Measurements from ENCODE around the gene LSM7.

Gene LSM7

GRCh38 chr19:2344381-2344870, 16.0 kb upstream of the LSM7 start:
- CTCF ChIA-PET: no interaction called here
- no peak for DNase-seq (ENCODE audit: extremely low spot score)
- POLR2A ChIA-PET: no interaction called here

GRCh38 chr19:2343289-2343982, 15.1 kb upstream of the LSM7 start:
- no peak for TF ChIP-seq TARDBP (IDR thresholded peaks at IDR 0.05)
- TF ChIP-seq CTBP1 (IDR thresholded peaks at IDR 0.05; ENCODE audit: borderline replicate concordance): no peak
- TF ChIP-seq BHLHE40 (IDR thresholded peaks at IDR 0.05; ENCODE audit: borderline replicate concordance): no peak
- TF ChIP-seq FOXK2 (IDR thresholded peaks at IDR 0.05): no peak
- TF ChIP-seq ELF4 (IDR thresholded peaks at IDR 0.05): no peak
- TF ChIP-seq HDGF (IDR thresholded peaks at IDR 0.05; ENCODE audit: borderline replicate concordance): no peak
- no peak for TF ChIP-seq SUZ12 (IDR thresholded peaks at IDR 0.05)
- no peak for TF ChIP-seq FOXM1 (IDR thresholded peaks at IDR 0.05; ENCODE audit: borderline replicate concordance)
- no peak for TF ChIP-seq SP1 (IDR thresholded peaks at IDR 0.05)
- no peak for TF ChIP-seq ZNF384 (IDR thresholded peaks at IDR 0.05)
- no peak for TF ChIP-seq FOXA1 (IDR thresholded peaks at IDR 0.05)
- no peak for TF ChIP-seq PKNOX1 (IDR thresholded peaks at IDR 0.05)
- no peak for TF ChIP-seq NFRKB (IDR thresholded peaks at IDR 0.05)
- TF ChIP-seq LEF1 (IDR thresholded peaks at IDR 0.05; ENCODE audit: borderline replicate concordance): no peak
- ChIA-PET POLR2A (no interaction called here), CTCF (no interaction called here)
- no peak for DNase-seq (ENCODE audit: extremely low spot score)

More at GRCh38 chr19:2344381-2344870, 16.0 kb upstream of the LSM7 start:
- TF ChIP-seq FOXK2 (IDR thresholded peaks at IDR 0.05) (no peak), NFRKB (IDR thresholded peaks at IDR 0.05) (no peak), ELF4 (IDR thresholded peaks at IDR 0.05) (no peak), TARDBP (IDR thresholded peaks at IDR 0.05) (no peak), ARNT (IDR thresholded peaks at IDR 0.05) (no peak), FOXM1 (IDR thresholded peaks at IDR 0.05; ENCODE audit: borderline replicate concordance) (no peak), SP1 (IDR thresholded peaks at IDR 0.05) (no peak), FOXA1 (IDR thresholded peaks at IDR 0.05) (no peak), HDGF (IDR thresholded peaks at IDR 0.05; ENCODE audit: borderline replicate concordance) (no peak), PKNOX1 (IDR thresholded peaks at IDR 0.05) (no peak)

- TF ChIP-seq FOXA1 (IDR thresholded peaks at IDR 0.05) (no peak), FOXK2 (IDR thresholded peaks at IDR 0.05) (no peak), PKNOX1 (IDR thresholded peaks at IDR 0.05) (no peak), BHLHE40 (IDR thresholded peaks at IDR 0.05; ENCODE audit: borderline replicate concordance) (no peak), L3MBTL2 (conservative IDR thresholded peaks at IDR 0.05) (no peak), FOXM1 (IDR thresholded peaks at IDR 0.05; ENCODE audit: borderline replicate concordance) (no peak), HDGF (IDR thresholded peaks at IDR 0.05; ENCODE audit: borderline replicate concordance) (no peak), NFRKB (IDR thresholded peaks at IDR 0.05) (no peak), LEF1 (IDR thresholded peaks at IDR 0.05; ENCODE audit: borderline replicate concordance) (no peak), CTBP1 (IDR thresholded peaks at IDR 0.05; ENCODE audit: borderline replicate concordance) (no peak), TARDBP (IDR thresholded peaks at IDR 0.05) (no peak), ELF4 (IDR thresholded peaks at IDR 0.05) (no peak)
- ChIA-PET CTCF (no interaction called here), POLR2A (no interaction called here)
- DNase-seq (ENCODE audit: extremely low spot score): no peak
Measured at GRCh38 chr19:2342656-2343288, 14.4 kb upstream of the LSM7 start.

GRCh38 chr19:2341982-2342381, 13.6 kb upstream of the LSM7 start:
- CTCF ChIA-PET: no interaction called here

GRCh38 chr19:2341244-2341751, 12.9 kb upstream of the LSM7 start:
- ChIA-PET CTCF (no interaction called here), POLR2A (no interaction called here)
- DNase-seq (ENCODE audit: extremely low spot score): no peak
- no peak for TF ChIP-seq ELF4 (IDR thresholded peaks at IDR 0.05)
- TF ChIP-seq HDGF (IDR thresholded peaks at IDR 0.05; ENCODE audit: borderline replicate concordance): no peak
- TF ChIP-seq TARDBP (IDR thresholded peaks at IDR 0.05): no peak
- no peak for TF ChIP-seq ARNT (IDR thresholded peaks at IDR 0.05)
- TF ChIP-seq NFRKB (IDR thresholded peaks at IDR 0.05): no peak
- no peak for TF ChIP-seq SP1 (IDR thresholded peaks at IDR 0.05)
- no peak for TF ChIP-seq ZNF384 (IDR thresholded peaks at IDR 0.05)
- TF ChIP-seq SUZ12 (IDR thresholded peaks at IDR 0.05): no peak
- TF ChIP-seq FOXM1 (IDR thresholded peaks at IDR 0.05; ENCODE audit: borderline replicate concordance): no peak
- no peak for TF ChIP-seq BHLHE40 (IDR thresholded peaks at IDR 0.05; ENCODE audit: borderline replicate concordance)
- no peak for TF ChIP-seq FOXK2 (IDR thresholded peaks at IDR 0.05)
- no peak for TF ChIP-seq L3MBTL2 (conservative IDR thresholded peaks at IDR 0.05)
- TF ChIP-seq PKNOX1 (IDR thresholded peaks at IDR 0.05): no peak
- TF ChIP-seq CTBP1 (IDR thresholded peaks at IDR 0.05; ENCODE audit: borderline replicate concordance): no peak
- no peak for TF ChIP-seq LEF1 (IDR thresholded peaks at IDR 0.05; ENCODE audit: borderline replicate concordance)
- no peak for TF ChIP-seq FOXA1 (IDR thresholded peaks at IDR 0.05)

More at GRCh38 chr19:2341982-2342381, 13.6 kb upstream of the LSM7 start:
- DNase-seq (ENCODE audit: extremely low spot score): no peak
- POLR2A ChIA-PET: no interaction called here
- TF ChIP-seq SP1 (IDR thresholded peaks at IDR 0.05): no peak

All from HEK293T (cell line).